Ishikawa (cell line): ENCODE results near the gene CHRNA4.

Source experiments
- EGR1 ChIP-seq: IDR thresholded peaks from 2 replicates; pipeline ENCODE4 v1.6.1; 2012
- EP300 ChIP-seq: IDR thresholded peaks from 2 replicates; pipeline ENCODE4 v1.6.1; 2012; ENCODE audit warnings: borderline replicate concordance
- FOXM1 ChIP-seq: IDR thresholded peaks from 2 replicates; pipeline ENCODE4 v1.6.1; 2012; ENCODE audit warnings: low read depth, borderline replicate concordance
- NFIC ChIP-seq: IDR thresholded peaks from 2 replicates; pipeline ENCODE4 v1.6.1; 2012
- TCF12 ChIP-seq: IDR thresholded peaks from 2 replicates; pipeline ENCODE4 v1.6.1; 2012; ENCODE audit warnings: low read depth
- TF ChIP-seq, protein P1 (sequence below): IDR thresholded peaks from 2 replicates; pipeline ENCODE4 v1.6.1; 2012; ENCODE audit warnings: low read depth, mild to moderate bottlenecking
- TF ChIP-seq, protein P2 (sequence below): IDR thresholded peaks from 2 replicates; pipeline ENCODE4 v1.6.1; 2012
- TF ChIP-seq, protein P3 (sequence below): IDR thresholded peaks from 2 replicates; pipeline ENCODE4 v1.6.1; 2012

DNA sequence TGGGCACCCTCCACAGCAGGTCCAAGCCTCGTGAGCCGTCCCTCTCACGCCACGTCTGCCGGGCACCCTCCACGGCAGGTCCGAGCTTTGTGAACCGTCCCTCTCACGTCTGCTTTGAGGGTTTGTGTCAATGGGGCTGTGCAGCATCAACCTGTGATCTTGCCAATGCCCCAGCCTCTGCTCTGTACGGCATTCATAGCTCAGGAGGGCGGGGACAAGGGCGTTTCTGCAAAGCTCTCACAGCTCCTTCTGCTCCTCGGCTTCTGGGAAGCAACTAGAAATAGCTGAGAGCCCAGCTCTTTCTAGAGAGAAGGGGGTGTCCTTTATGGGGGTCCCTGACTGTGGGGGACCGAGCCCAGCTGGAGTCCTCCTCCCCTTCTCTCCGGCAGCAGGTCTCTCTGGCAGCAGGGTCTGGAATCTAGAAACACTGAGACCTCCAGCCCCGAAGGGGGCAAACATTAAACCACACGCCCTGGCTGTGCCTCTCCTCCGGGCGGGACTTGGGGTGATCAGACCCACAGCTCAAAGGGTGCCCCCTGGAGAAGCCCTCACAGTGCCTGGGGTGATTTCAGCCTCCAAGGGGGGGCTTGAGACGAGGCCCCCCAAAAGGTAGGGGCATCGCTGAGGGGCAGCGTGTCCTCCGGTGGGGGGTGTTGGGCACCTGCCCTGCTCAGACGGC is 41.2 kb upstream of the CHRNA4 start:
- TF ChIP-seq, protein P1, sequence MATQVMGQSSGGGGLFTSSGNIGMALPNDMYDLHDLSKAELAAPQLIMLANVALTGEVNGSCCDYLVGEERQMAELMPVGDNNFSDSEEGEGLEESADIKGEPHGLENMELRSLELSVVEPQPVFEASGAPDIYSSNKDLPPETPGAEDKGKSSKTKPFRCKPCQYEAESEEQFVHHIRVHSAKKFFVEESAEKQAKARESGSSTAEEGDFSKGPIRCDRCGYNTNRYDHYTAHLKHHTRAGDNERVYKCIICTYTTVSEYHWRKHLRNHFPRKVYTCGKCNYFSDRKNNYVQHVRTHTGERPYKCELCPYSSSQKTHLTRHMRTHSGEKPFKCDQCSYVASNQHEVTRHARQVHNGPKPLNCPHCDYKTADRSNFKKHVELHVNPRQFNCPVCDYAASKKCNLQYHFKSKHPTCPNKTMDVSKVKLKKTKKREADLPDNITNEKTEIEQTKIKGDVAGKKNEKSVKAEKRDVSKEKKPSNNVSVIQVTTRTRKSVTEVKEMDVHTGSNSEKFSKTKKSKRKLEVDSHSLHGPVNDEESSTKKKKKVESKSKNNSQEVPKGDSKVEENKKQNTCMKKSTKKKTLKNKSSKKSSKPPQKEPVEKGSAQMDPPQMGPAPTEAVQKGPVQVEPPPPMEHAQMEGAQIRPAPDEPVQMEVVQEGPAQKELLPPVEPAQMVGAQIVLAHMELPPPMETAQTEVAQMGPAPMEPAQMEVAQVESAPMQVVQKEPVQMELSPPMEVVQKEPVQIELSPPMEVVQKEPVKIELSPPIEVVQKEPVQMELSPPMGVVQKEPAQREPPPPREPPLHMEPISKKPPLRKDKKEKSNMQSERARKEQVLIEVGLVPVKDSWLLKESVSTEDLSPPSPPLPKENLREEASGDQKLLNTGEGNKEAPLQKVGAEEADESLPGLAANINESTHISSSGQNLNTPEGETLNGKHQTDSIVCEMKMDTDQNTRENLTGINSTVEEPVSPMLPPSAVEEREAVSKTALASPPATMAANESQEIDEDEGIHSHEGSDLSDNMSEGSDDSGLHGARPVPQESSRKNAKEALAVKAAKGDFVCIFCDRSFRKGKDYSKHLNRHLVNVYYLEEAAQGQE = no peak
- TF ChIP-seq FOXM1 (no peak), TCF12 (no peak), EP300 (no peak), NFIC (no peak), EGR1 (no peak)
- TF ChIP-seq, protein P2, sequence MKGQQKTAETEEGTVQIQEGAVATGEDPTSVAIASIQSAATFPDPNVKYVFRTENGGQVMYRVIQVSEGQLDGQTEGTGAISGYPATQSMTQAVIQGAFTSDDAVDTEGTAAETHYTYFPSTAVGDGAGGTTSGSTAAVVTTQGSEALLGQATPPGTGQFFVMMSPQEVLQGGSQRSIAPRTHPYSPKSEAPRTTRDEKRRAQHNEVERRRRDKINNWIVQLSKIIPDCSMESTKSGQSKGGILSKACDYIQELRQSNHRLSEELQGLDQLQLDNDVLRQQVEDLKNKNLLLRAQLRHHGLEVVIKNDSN = no peak
- TF ChIP-seq, protein P3, sequence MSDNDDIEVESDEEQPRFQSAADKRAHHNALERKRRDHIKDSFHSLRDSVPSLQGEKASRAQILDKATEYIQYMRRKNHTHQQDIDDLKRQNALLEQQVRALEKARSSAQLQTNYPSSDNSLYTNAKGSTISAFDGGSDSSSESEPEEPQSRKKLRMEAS = no peak
